HUDEP-2 (cell line): ENCODE measurements around the gene VSIG4.

Experiments used
- DNase-seq, 76 experiments: peaks; one replicate each; lab custom pipeline; 2025; ENCODE audit not compliant: unreplicated experiment in 76 of 76; lab: John Stamatoyannopoulos, UW

Gene VSIG4

GRCh38 chrX:66024570-66024969 is 15.3 kb downstream of the VSIG4 start:
- DNase-seq, result no peak

- no peak for DNase-seq
Measured at GRCh38 chrX:66024092-66024467, 15.8 kb downstream of the VSIG4 start.

- no peak for DNase-seq
Measured at GRCh38 chrX:66023385-66024091, 16.3 kb downstream of the VSIG4 start.

- DNase-seq, result peak in 13 of 76 experiments; percentile 1 to 40 (median 9)
Measured at GRCh38 chrX:66022632-66023384, 17.1 kb downstream of the VSIG4 start.

- peak in 3 of 76 experiments; percentile 2 to 20 (median 2) for DNase-seq
Measured at GRCh38 chrX:66021765-66022631, 17.9 kb downstream of the VSIG4 start.

- DNase-seq, result peak in 1 of 76 experiments; percentile 12
Measured at GRCh38 chrX:66021401-66021764, 18.5 kb downstream of the VSIG4 start.

- no peak for DNase-seq
Measured at GRCh38 chrX:66020631-66021334, 19.1 kb downstream of the VSIG4 start.

- DNase-seq, result no peak
Measured at GRCh38 chrX:66019974-66020373, 19.9 kb downstream of the VSIG4 start.

- DNase-seq, result no peak
Measured at GRCh38 chrX:66019310-66019652, 20.6 kb downstream of the VSIG4 start.

GRCh38 chrX:66018585-66019309 is 21.1 kb downstream of the VSIG4 start:
- peak in 4 of 76 experiments; percentile 0 to 22 (median 10) for DNase-seq

GRCh38 chrX:66017659-66018170 is 22.2 kb downstream of the VSIG4 start:
- DNase-seq, result no peak

GRCh38 chrX:66016905-66017658 is 22.8 kb downstream of the VSIG4 start:
- peak in 16 of 76 experiments; percentile 1 to 51 (median 14) for DNase-seq

- peak in 2 of 76 experiments; percentile 3 to 31 for DNase-seq
Measured at GRCh38 chrX:66015900-66016689, 23.8 kb downstream of the VSIG4 start.

- peak in 32 of 76 experiments; percentile 0 to 69 (median 26) for DNase-seq
Measured at GRCh38 chrX:66015152-66015831, 24.6 kb downstream of the VSIG4 start.

GRCh38 chrX:66014556-66014955 is 25.3 kb downstream of the VSIG4 start:
- DNase-seq, result no peak

GRCh38 chrX:66014084-66014483 is 25.8 kb downstream of the VSIG4 start:
- no peak for DNase-seq

- no peak for DNase-seq
Measured at GRCh38 chrX:66013194-66013816, 26.6 kb downstream of the VSIG4 start.
